ENCODE data around the gene CSF3R. TPM values are rescaled to one million over a fixed set of nuclear protein-coding genes. Genes with fewer than 3 reads are reported as not detected.

CSF3R gene
- total and polyA plus RNA-seq, 2 of the 4 experiments (the other 2 are of a cell fraction) = not detected

- BruUV-seq (replicated peaks) = no TSS peak
- no peak overlapping the region for H3K14ac ChIP-seq (replicated peaks; ENCODE audit: low read depth, low read length)
- no peak for TF ChIP-seq RFX5 (IDR thresholded peaks at IDR 0.05; ENCODE audit: low read depth, low read length)
- TF ChIP-seq SMC3 (IDR thresholded peaks at IDR 0.05; ENCODE audit: low read depth, low read length) = no peak
- TF ChIP-seq FOS (IDR thresholded peaks at IDR 0.05; ENCODE audit: low read depth, low read length) = no peak
- no peak for TF ChIP-seq CTCF (conservative IDR thresholded peaks at IDR 0.05; ENCODE audit: low read depth, low read length)
- TF ChIP-seq CHD1 (IDR thresholded peaks at IDR 0.05; ENCODE audit: low read depth, low read length) = no peak
- no peak for TF ChIP-seq POLR2A (IDR thresholded peaks at IDR 0.05; ENCODE audit: low read depth, low read length)
- no peak for TF ChIP-seq RCOR1 (IDR thresholded peaks at IDR 0.05; ENCODE audit: insufficient replicate concordance, low read length)
- no peak for TF ChIP-seq MAFK (IDR thresholded peaks at IDR 0.05; ENCODE audit: low read depth, low read length)
- no peak for TF ChIP-seq BHLHE40 (IDR thresholded peaks at IDR 0.05; ENCODE audit: low read depth, low read length)
- TF ChIP-seq, protein P1, sequence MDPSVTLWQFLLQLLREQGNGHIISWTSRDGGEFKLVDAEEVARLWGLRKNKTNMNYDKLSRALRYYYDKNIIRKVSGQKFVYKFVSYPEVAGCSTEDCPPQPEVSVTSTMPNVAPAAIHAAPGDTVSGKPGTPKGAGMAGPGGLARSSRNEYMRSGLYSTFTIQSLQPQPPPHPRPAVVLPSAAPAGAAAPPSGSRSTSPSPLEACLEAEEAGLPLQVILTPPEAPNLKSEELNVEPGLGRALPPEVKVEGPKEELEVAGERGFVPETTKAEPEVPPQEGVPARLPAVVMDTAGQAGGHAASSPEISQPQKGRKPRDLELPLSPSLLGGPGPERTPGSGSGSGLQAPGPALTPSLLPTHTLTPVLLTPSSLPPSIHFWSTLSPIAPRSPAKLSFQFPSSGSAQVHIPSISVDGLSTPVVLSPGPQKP (IDR thresholded peaks at IDR 0.05; ENCODE audit: borderline replicate concordance, low read depth, low read length) = no peak
- TF ChIP-seq CEBPB (IDR thresholded peaks at IDR 0.05; ENCODE audit: low read depth, low read length) = no peak
- TF ChIP-seq NFE2L2 (IDR thresholded peaks at IDR 0.05; ENCODE audit: low read depth, low read length) = no peak
- no peak for TF ChIP-seq MXI1 (IDR thresholded peaks at IDR 0.05; ENCODE audit: borderline replicate concordance, low read depth, low read length)
- TF ChIP-seq, protein P2, sequence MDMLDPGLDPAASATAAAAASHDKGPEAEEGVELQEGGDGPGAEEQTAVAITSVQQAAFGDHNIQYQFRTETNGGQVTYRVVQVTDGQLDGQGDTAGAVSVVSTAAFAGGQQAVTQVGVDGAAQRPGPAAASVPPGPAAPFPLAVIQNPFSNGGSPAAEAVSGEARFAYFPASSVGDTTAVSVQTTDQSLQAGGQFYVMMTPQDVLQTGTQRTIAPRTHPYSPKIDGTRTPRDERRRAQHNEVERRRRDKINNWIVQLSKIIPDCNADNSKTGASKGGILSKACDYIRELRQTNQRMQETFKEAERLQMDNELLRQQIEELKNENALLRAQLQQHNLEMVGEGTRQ (IDR thresholded peaks at IDR 0.05; ENCODE audit: low read depth, low read length) = no peak
- no peak for TF ChIP-seq RAD21 (IDR thresholded peaks at IDR 0.05; ENCODE audit: low read length)
- TF ChIP-seq MAZ (IDR thresholded peaks at IDR 0.05; ENCODE audit: borderline replicate concordance, low read depth, low read length) = no peak
- H2AK5ac ChIP-seq (ENCODE audit: low read depth, low read length) = no peak overlapping the region
- no peak overlapping the region for H3K4ac ChIP-seq (ENCODE audit: low read depth, low read length)
- in situ Hi-C loops (cut with MboI; ENCODE audit: low sequenced_read_pairs) = no loop called here
- H2BK15ac ChIP-seq (ENCODE audit: low read depth, low read length) = no peak overlapping the region
- ATAC-seq (ENCODE audit: low read depth) = no peak
- H2AFZ ChIP-seq (replicated peaks; ENCODE audit: low read length, poor library complexity) = no peak overlapping the region
- no peak overlapping the region for H2AK9ac ChIP-seq (replicated peaks; ENCODE audit: low read depth, low read length, poor library complexity)
- no peak overlapping the region for H3K56ac ChIP-seq (ENCODE audit: extremely low read depth, insufficient read depth, low read length)
- no peak overlapping the region for H3K4me3 ChIP-seq (ENCODE audit: insufficient read depth, low read depth, low read length)
- H3K27me3 ChIP-seq (ENCODE audit: control insufficient read depth, insufficient read depth, low read length) = no peaks in the 10 kb centered on the region
- no peak overlapping the region for H2BK20ac ChIP-seq (ENCODE audit: low read depth, low read length)
- WGBS, 2 experiments (ENCODE audit: extremely low coverage in 2 of 2, insufficient read length in 1 of 2) = no CpG with 5 or more reads among the region's 4 CpGs
- dilution Hi-C loops (cut with HindIII; ENCODE audit: low sequenced_read_pairs, unreplicated experiment) = no loop called here
- no peak overlapping the region for H3K4me2 ChIP-seq (ENCODE audit: low read depth, low read length)
- H4K20me1 ChIP-seq (ENCODE audit: insufficient read depth, low read length) = no peaks in the 10 kb centered on the region; the same call in 1 of the 2 replicates
- no peak overlapping the region for H3K23ac ChIP-seq (ENCODE audit: low read depth, low read length)
- H3K9me1 ChIP-seq (ENCODE audit: insufficient read depth, low read length) = peaks cover 3% of the 10 kb centered on the region
- no peak overlapping the region for H3K18ac ChIP-seq (ENCODE audit: low read depth, low read length)
- H2BK5ac ChIP-seq (ENCODE audit: low read depth, low read length, poor library complexity, severe bottlenecking) = no peak overlapping the region
- H3K79me1 ChIP-seq (ENCODE audit: low read depth in 1 of 2, low read length in 2 of 2) = no peaks in the 10 kb centered on the region
- no peak overlapping the region for H4K91ac ChIP-seq (ENCODE audit: insufficient read depth, low read depth, low read length)
- no peak overlapping the region for H4K8ac ChIP-seq (ENCODE audit: low read depth in 2 of 2, low read length in 2 of 2)
- intact Hi-C loops (cut with micrococcal nuclease) = no loop called here
- ChIA-PET POLR2A (ENCODE audit: unreplicated experiment) (no interaction called here), CTCF (no interaction called here)
- H3K27ac ChIP-seq (ENCODE audit: insufficient read depth, low read length) = no peak overlapping the region
- H3K36me3 ChIP-seq (ENCODE audit: control insufficient read depth, insufficient read depth, low read length) = peaks cover 13% of the 10 kb centered on the region
- H3K9ac ChIP-seq (ENCODE audit: low read depth, low read length) = no peak overlapping the region
- no peak overlapping the region for H4K5ac ChIP-seq (ENCODE audit: low read depth, low read length)
- H3K4me1 ChIP-seq (ENCODE audit: control insufficient read depth, insufficient read depth, low read length) = peaks cover 3% of the 10 kb centered on the region; the same call in 1 of the 2 replicates
- no peak overlapping the region for H2BK120ac ChIP-seq (ENCODE audit: low read depth, low read length)
- no peak for DNase-seq
- H3K9me3 ChIP-seq (ENCODE audit: control insufficient read depth, insufficient read depth, low read length) = no peaks in the 10 kb centered on the region
Measured at GRCh38 chr1:36432616-36433015, 50.1 kb downstream of the CSF3R start.

All from IMR-90 (cell line).